ENCODE results near the gene DHX16.

The DHX16 gene

GRCh38 chr6:30617565-30618269 lies 55.1 kb downstream of the DHX16 start, which contains the start of gene MRPS18B:
Gene MRPS18B, plus strand, starts transcription at chr6:30617840. Its CDS starts 26 bp downstream, at chr6:30617866.
- H3K4me2 ChIP-seq (ENCODE audit: low read depth, low read length, poor library complexity, severe bottlenecking) = peak within 1 kb of the TSS; percentile 88
- no peaks in the 10 kb centered on the region for H3K9me3 ChIP-seq (ENCODE audit: insufficient read depth, low read length)
- no peaks in the 10 kb centered on the region for H3K9me2 ChIP-seq (replicated peaks; ENCODE audit: insufficient read depth, low read length)
- peaks cover 43% of the 10 kb centered on the region for H3F3A ChIP-seq (ENCODE audit: insufficient read depth)
- peak within 1 kb of the TSS; percentile 93 for H3K9ac ChIP-seq (ENCODE audit: low read length)
- H3K27me3 ChIP-seq (ENCODE audit: low read length) = no peaks in the 10 kb centered on the region
- peaks cover 27% of the 10 kb centered on the region for H3K36me3 ChIP-seq (ENCODE audit: low read length)
- peak within 1 kb of the TSS; percentile 91 for H3K4me3 ChIP-seq (ENCODE audit: insufficient read depth, low read length, poor library complexity, severe bottlenecking)
- H4K20me1 ChIP-seq (ENCODE audit: low read depth, low read length) = no peaks in the 10 kb centered on the region
- peak within 1 kb of the TSS; percentile 91 for H3K27ac ChIP-seq (ENCODE audit: low read depth, low read length)
- TF ChIP-seq CTCF (IDR thresholded peaks at IDR 0.05; ENCODE audit: insufficient read depth, low read length, poor library complexity, severe bottlenecking) (no peak), EZH2phosphoT487 (conservative IDR thresholded peaks at IDR 0.05; ENCODE audit: low read length) (no peak)
- H2AFZ ChIP-seq (ENCODE audit: low read depth, low read length, severe bottlenecking) = peak within 1 kb of the TSS; percentile 5
- H3K79me2 ChIP-seq (ENCODE audit: insufficient read depth, low read length) = peaks cover 47% of the 10 kb centered on the region

GRCh38 chr6:30616811-30617564 lies 55.8 kb downstream of the DHX16 start, which contains the start of gene PPP1R10:
Gene PPP1R10, minus strand, starts transcription at chr6:30617243. Its CDS starts 7,299 bp downstream, at chr6:30609944.
- H4K20me1 ChIP-seq (ENCODE audit: low read depth, low read length) = no peaks in the 10 kb centered on the region
- H3K9me3 ChIP-seq (ENCODE audit: insufficient read depth, low read length) = no peaks in the 10 kb centered on the region
- H3K27me3 ChIP-seq (ENCODE audit: low read length) = no peaks in the 10 kb centered on the region
- peak within 1 kb of the TSS; percentile 88 for H3K4me2 ChIP-seq (ENCODE audit: low read depth, low read length, poor library complexity, severe bottlenecking)
- H3K79me2 ChIP-seq (ENCODE audit: insufficient read depth, low read length) = peaks cover 51% of the 10 kb centered on the region
- H3K36me3 ChIP-seq (ENCODE audit: low read length) = peaks cover 24% of the 10 kb centered on the region
- TF ChIP-seq CTCF (IDR thresholded peaks at IDR 0.05; ENCODE audit: insufficient read depth, low read length, poor library complexity, severe bottlenecking) (no peak), EZH2phosphoT487 (conservative IDR thresholded peaks at IDR 0.05; ENCODE audit: low read length) (no peak)
- H3K9me2 ChIP-seq (replicated peaks; ENCODE audit: insufficient read depth, low read length) = no peaks in the 10 kb centered on the region
- peaks cover 48% of the 10 kb centered on the region for H3F3A ChIP-seq (ENCODE audit: insufficient read depth)
- H2AFZ ChIP-seq (ENCODE audit: low read depth, low read length, severe bottlenecking) = peak within 1 kb of the TSS; percentile 5
- peak within 1 kb of the TSS; percentile 91 for H3K27ac ChIP-seq (ENCODE audit: low read depth, low read length)
- H3K9ac ChIP-seq (ENCODE audit: low read length) = peak within 1 kb of the TSS; percentile 93
- peak within 1 kb of the TSS; percentile 91 for H3K4me3 ChIP-seq (ENCODE audit: insufficient read depth, low read length, poor library complexity, severe bottlenecking)

GRCh38 chr6:30615958-30616810 lies 56.6 kb downstream of the DHX16 start:
- Histone ChIP-seq H3F3A (ENCODE audit: insufficient read depth) (peaks cover 55% of the 10 kb centered on the region), H3K9me2 (replicated peaks; ENCODE audit: insufficient read depth, low read length) (no peaks in the 10 kb centered on the region), H3K4me2 (ENCODE audit: low read depth, low read length, poor library complexity, severe bottlenecking) (peak overlapping the region; percentile 88), H4K20me1 (ENCODE audit: low read depth, low read length) (no peaks in the 10 kb centered on the region), H3K79me2 (ENCODE audit: insufficient read depth, low read length) (peaks cover 56% of the 10 kb centered on the region), H3K9me3 (ENCODE audit: insufficient read depth, low read length) (no peaks in the 10 kb centered on the region), H3K36me3 (ENCODE audit: low read length) (peaks cover 21% of the 10 kb centered on the region), H3K9ac (ENCODE audit: low read length) (peak overlapping the region; percentile 93), H3K4me3 (ENCODE audit: insufficient read depth, low read length, poor library complexity, severe bottlenecking) (peak overlapping the region; percentile 91), H2AFZ (ENCODE audit: low read depth, low read length, severe bottlenecking) (no peak overlapping the region), H3K27me3 (ENCODE audit: low read length) (no peaks in the 10 kb centered on the region), H3K27ac (ENCODE audit: low read depth, low read length) (peak overlapping the region; percentile 91)
- TF ChIP-seq EZH2phosphoT487 (conservative IDR thresholded peaks at IDR 0.05; ENCODE audit: low read length) = no peak
- no peak for TF ChIP-seq CTCF (IDR thresholded peaks at IDR 0.05; ENCODE audit: insufficient read depth, low read length, poor library complexity, severe bottlenecking)
